ENCODE measurements around the gene EIF2A. TPM values are rescaled to one million over a fixed set of nuclear protein-coding genes. Genes with fewer than 3 reads are reported as not detected.

Gene EIF2A
- total and polyA plus RNA-seq, 2 donors, result 91.8 to 117 TPM

DNA sequence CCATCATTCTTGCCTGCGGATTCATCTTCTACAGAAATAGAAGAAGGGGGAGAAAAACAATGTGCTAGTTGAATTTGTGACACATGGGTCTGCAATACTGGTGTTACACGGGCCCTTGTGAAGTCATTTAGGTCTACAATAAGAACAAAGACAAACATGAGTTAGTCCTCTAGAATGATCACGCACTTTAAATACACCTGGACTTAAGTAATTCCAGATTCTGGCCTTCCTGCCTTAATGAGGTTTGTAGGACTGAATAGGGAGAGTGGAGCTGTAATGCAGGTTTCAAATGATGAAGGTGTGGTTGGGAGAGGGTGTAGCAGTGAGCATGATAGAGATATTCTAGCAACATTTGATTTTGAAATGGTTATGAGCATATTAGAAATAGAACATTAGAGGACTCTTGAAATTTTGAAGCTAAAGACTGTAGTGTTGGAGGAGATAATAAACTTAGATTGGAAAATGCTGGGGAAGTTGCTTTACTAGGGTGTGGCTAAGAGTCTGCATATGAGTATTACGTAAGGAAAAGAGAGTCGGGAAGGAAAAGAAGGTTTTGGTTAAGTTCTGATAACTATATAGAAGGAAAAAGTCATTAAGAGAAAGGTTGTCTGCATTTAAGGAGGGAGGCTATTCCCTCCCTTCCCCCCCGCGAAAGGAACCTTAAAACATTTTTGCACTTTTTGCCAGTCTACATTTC is 606 bp downstream of the EIF2A start:
- Histone ChIP-seq H3K36me3 (ENCODE audit: control insufficient read depth in 2 of 2, insufficient read depth in 2 of 2, low read length in 1 of 2) (peaks cover 0 to 18% of the 10 kb centered on the region in 2 donors), H3K4me1 (ENCODE audit: control insufficient read depth in 2 of 2, insufficient read depth in 2 of 2, low read length in 2 of 2) (peaks cover 2 to 8% of the 10 kb centered on the region in 2 donors)
- WGBS, result 25% methylated on average over 7 of the region's 7 CpGs

DNA sequence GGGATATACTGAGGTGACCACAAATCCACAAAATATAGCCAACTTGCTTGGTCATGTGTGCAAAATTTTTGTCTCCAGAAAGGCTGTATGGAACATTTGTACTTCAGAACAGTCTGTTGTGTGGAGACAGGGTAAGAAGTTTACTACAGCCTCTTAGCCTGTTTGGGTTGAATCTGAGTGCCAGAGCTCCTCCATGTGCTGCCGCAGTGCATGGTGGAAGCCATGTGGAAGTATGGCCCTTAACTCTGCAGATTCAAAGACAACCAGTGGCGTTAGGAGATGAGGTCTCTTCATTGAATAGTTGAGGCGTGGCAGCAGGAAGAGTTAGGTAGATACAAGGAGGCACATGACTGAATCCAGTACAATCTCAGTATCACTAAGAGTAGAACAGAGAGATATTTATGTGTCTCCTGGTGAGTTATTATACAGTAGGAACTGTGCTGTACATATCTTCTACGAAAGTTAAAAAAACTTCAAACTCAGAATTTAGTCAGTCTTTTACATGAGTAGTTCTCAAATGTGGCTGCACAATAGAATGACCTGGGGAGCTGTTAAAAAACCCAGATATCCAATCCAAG is 9.4 kb downstream of the EIF2A start:
- H3K27ac ChIP-seq (ENCODE audit: low read depth in 1 of 2, low read length in 1 of 2), result no peak overlapping the region
- WGBS, result 95% methylated on average over 4 of the region's 4 CpGs
- H3K4me1 ChIP-seq (ENCODE audit: control insufficient read depth in 2 of 2, insufficient read depth in 2 of 2, low read length in 2 of 2), result no peaks in the 10 kb centered on the region
- no peak overlapping the region for H3K4me3 ChIP-seq (ENCODE audit: low read length in 2 of 2)
- H3K27me3 ChIP-seq (ENCODE audit: control insufficient read depth in 2 of 2, insufficient read depth in 1 of 2, low read length in 1 of 2), result no peaks in the 10 kb centered on the region
- H3K9me3 ChIP-seq (ENCODE audit: control insufficient read depth in 2 of 2, insufficient read depth in 1 of 2, low read length in 1 of 2), result no peaks in the 10 kb centered on the region
- DNase-seq (ENCODE audit: low read depth in 6 of 9, low spot score in 9 of 9), result no peak
- H3K36me3 ChIP-seq (ENCODE audit: control insufficient read depth in 2 of 2, insufficient read depth in 2 of 2, low read length in 1 of 2), result peaks cover 11 to 35% of the 10 kb centered on the region in 2 donors

More for the DNA sequence above, 606 bp downstream of the EIF2A start:
- no peaks in the 10 kb centered on the region for H3K9me3 ChIP-seq (ENCODE audit: control insufficient read depth in 2 of 2, insufficient read depth in 1 of 2, low read length in 1 of 2)
- peak overlapping the region; percentile 74 to 79 for H3K4me3 ChIP-seq (ENCODE audit: low read length in 2 of 2)
- H3K27me3 ChIP-seq (ENCODE audit: control insufficient read depth in 2 of 2, insufficient read depth in 1 of 2, low read length in 1 of 2), result no peaks in the 10 kb centered on the region
- H3K27ac ChIP-seq (ENCODE audit: low read depth in 1 of 2, low read length in 1 of 2), result peak overlapping the region; percentile 93 to 95
- DNase-seq (ENCODE audit: low read depth in 6 of 9, low spot score in 9 of 9), result no peak

DNA sequence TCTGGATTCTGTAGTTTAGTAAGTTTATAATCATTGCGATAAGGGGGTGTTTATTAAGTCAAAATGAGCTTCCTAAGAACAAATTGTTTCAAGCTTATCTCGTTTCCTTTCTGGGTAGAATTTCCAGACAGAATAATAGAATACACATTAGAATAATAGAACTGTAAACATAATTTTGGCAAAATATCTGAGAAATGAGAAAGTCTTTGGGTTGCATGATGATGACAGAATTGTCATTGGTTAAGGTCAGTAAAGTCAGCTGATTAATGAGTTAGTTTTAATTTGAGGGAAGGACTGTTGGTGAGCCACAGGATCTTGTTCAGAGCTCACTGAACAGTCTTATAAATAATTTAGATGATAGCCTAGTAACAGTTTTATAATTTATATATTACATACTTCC is 10.2 kb downstream of the EIF2A start:
- H3K27me3 ChIP-seq (ENCODE audit: control insufficient read depth in 2 of 2, insufficient read depth in 1 of 2, low read length in 1 of 2), result no peaks in the 10 kb centered on the region
- no peaks in the 10 kb centered on the region for H3K9me3 ChIP-seq (ENCODE audit: control insufficient read depth in 2 of 2, insufficient read depth in 1 of 2, low read length in 1 of 2)
- WGBS, result 96% methylated on average over 2 of the region's 2 CpGs
- no peak overlapping the region for H3K27ac ChIP-seq (ENCODE audit: low read depth in 1 of 2, low read length in 1 of 2)
- DNase-seq (ENCODE audit: low read depth in 6 of 9, low spot score in 9 of 9), result no peak
- H3K4me1 ChIP-seq (ENCODE audit: control insufficient read depth in 2 of 2, insufficient read depth in 2 of 2, low read length in 2 of 2), result no peaks in the 10 kb centered on the region
- no peak overlapping the region for H3K4me3 ChIP-seq (ENCODE audit: low read length in 2 of 2)
- peaks cover 11 to 35% of the 10 kb centered on the region in 2 donors for H3K36me3 ChIP-seq (ENCODE audit: control insufficient read depth in 2 of 2, insufficient read depth in 2 of 2, low read length in 1 of 2)

DNA sequence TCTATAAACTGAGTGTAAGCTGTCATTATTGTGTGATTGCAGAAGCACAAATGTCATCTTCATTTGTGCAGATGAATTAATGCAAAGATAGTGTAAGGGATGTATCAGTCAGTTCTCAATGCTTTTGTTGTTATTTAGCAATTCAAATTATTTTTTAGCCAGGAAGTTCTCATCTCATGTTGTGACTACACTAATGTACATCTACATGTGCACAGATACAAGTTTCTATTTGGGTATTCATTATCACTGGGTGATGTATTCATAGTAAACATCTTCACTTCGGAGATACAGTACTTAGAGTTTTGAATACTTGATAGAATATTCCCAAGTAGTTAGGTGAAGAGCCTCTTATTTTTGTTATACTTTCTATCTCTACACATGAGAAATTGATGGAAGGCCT is 11.1 kb downstream of the EIF2A start:
- no peaks in the 10 kb centered on the region for H3K4me1 ChIP-seq (ENCODE audit: control insufficient read depth in 2 of 2, insufficient read depth in 2 of 2, low read length in 2 of 2)
- H3K9me3 ChIP-seq (ENCODE audit: control insufficient read depth in 2 of 2, insufficient read depth in 1 of 2, low read length in 1 of 2), result no peaks in the 10 kb centered on the region
- H3K27me3 ChIP-seq (ENCODE audit: control insufficient read depth in 2 of 2, insufficient read depth in 1 of 2, low read length in 1 of 2), result no peaks in the 10 kb centered on the region
- DNase-seq (ENCODE audit: low read depth in 6 of 9, low spot score in 9 of 9), result no peak
- WGBS, result 95% methylated on average over 1 of the region's 1 CpG
- H3K4me3 ChIP-seq (ENCODE audit: low read length in 2 of 2), result no peak overlapping the region
- H3K36me3 ChIP-seq (ENCODE audit: control insufficient read depth in 2 of 2, insufficient read depth in 2 of 2, low read length in 1 of 2), result peaks cover 11 to 32% of the 10 kb centered on the region in 2 donors
- no peak overlapping the region for H3K27ac ChIP-seq (ENCODE audit: low read depth in 1 of 2, low read length in 1 of 2)

DNA sequence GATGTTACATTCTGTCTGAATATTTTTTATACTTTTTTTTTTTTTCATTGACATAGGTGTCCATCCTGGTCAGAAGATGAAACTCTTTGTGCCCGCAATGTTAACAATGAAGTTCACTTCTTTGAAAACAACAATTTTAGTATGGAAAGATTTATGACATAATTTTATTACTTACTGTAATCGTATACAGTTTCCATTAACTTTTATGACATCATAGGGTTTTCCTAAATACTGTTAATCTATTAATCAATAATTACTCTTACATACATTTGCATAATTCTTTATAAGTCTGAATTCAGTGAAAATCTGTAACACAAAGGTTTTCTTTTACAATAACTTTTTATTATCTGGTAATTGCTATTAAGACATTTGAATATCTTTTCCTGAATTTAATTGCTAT is 17.7 kb downstream of the EIF2A start:
- no peak overlapping the region for H3K27ac ChIP-seq (ENCODE audit: low read depth in 1 of 2, low read length in 1 of 2)
- H3K9me3 ChIP-seq (ENCODE audit: control insufficient read depth in 2 of 2, insufficient read depth in 1 of 2, low read length in 1 of 2), result no peaks in the 10 kb centered on the region
- no peak for DNase-seq (ENCODE audit: low read depth in 6 of 9, low spot score in 9 of 9)
- no peak overlapping the region for H3K4me3 ChIP-seq (ENCODE audit: low read length in 2 of 2)
- H3K27me3 ChIP-seq (ENCODE audit: control insufficient read depth in 2 of 2, insufficient read depth in 1 of 2, low read length in 1 of 2), result no peaks in the 10 kb centered on the region
- H3K36me3 ChIP-seq (ENCODE audit: control insufficient read depth in 2 of 2, insufficient read depth in 2 of 2, low read length in 1 of 2), result peaks cover 0 to 31% of the 10 kb centered on the region in 2 donors
- WGBS, result 80% methylated on average over 2 of the region's 2 CpGs
- H3K4me1 ChIP-seq (ENCODE audit: control insufficient read depth in 2 of 2, insufficient read depth in 2 of 2, low read length in 2 of 2), result no peaks in the 10 kb centered on the region

DNA sequence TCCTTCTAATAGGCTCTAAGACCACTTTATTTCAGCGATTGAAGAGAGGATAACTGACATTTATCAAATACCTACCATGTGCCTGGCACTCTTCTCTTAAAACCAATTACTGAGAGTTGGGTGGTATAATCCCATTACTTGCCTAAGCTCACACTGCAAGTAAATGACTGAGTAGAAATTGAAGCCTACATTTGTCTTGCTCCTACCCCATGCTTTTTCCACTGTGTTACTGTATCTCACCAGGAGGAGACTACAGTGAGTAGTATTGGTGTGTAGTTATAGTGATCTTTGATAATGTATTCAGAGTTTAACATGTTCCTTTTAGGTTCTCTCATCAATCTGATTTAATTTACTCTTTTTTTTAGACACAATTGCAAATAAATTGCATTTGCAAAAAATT is 20.7 kb downstream of the EIF2A start:
- WGBS, result 98% methylated on average over 1 of the region's 1 CpG

DNA sequence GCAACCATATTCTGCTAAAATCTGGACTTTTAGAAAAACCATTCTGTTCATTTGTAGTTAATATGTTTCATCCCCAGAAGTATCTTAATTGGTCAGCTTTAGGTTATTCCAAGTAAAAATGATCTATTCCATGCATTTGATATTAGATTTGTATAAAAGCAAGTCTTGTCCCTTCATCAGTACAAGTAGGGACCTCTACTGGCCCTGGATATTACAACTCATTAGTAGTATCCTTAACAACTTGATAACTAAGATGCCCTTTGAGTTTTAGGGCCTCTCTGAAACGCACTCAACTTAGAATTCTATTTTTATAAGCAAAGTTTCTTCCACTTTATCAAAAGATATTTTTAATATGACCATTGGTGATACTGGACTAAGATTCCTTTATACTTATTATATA is 31.3 kb downstream of the EIF2A start:
- Histone ChIP-seq H3K27me3 (ENCODE audit: control insufficient read depth in 2 of 2, insufficient read depth in 1 of 2, low read length in 1 of 2) (no peaks in the 10 kb centered on the region), H3K4me1 (ENCODE audit: control insufficient read depth in 2 of 2, insufficient read depth in 2 of 2, low read length in 2 of 2) (no peaks in the 10 kb centered on the region), H3K9me3 (ENCODE audit: control insufficient read depth in 2 of 2, insufficient read depth in 1 of 2, low read length in 1 of 2) (no peaks in the 10 kb centered on the region), H3K4me3 (ENCODE audit: low read length in 2 of 2) (no peak overlapping the region), H3K27ac (ENCODE audit: low read depth in 1 of 2, low read length in 1 of 2) (no peak overlapping the region), H3K36me3 (ENCODE audit: control insufficient read depth in 2 of 2, insufficient read depth in 2 of 2, low read length in 1 of 2) (peaks cover 27 to 55% of the 10 kb centered on the region in 2 donors)
- no peak for DNase-seq (ENCODE audit: low read depth in 6 of 9, low spot score in 9 of 9)
- WGBS, result 99% methylated on average over 1 of the region's 1 CpG

More for the DNA sequence above, 20.7 kb downstream of the EIF2A start:
- H3K36me3 ChIP-seq (ENCODE audit: control insufficient read depth in 2 of 2, insufficient read depth in 2 of 2, low read length in 1 of 2), result peaks cover 8 to 44% of the 10 kb centered on the region in 2 donors
- no peak for DNase-seq (ENCODE audit: low read depth in 6 of 9, low spot score in 9 of 9)
- no peaks in the 10 kb centered on the region for H3K4me1 ChIP-seq (ENCODE audit: control insufficient read depth in 2 of 2, insufficient read depth in 2 of 2, low read length in 2 of 2)
- H3K4me3 ChIP-seq (ENCODE audit: low read length in 2 of 2), result no peak overlapping the region
- H3K27ac ChIP-seq (ENCODE audit: low read depth in 1 of 2, low read length in 1 of 2), result no peak overlapping the region
- H3K27me3 ChIP-seq (ENCODE audit: control insufficient read depth in 2 of 2, insufficient read depth in 1 of 2, low read length in 1 of 2), result no peaks in the 10 kb centered on the region
- H3K9me3 ChIP-seq (ENCODE audit: control insufficient read depth in 2 of 2, insufficient read depth in 1 of 2, low read length in 1 of 2), result no peaks in the 10 kb centered on the region

DNA sequence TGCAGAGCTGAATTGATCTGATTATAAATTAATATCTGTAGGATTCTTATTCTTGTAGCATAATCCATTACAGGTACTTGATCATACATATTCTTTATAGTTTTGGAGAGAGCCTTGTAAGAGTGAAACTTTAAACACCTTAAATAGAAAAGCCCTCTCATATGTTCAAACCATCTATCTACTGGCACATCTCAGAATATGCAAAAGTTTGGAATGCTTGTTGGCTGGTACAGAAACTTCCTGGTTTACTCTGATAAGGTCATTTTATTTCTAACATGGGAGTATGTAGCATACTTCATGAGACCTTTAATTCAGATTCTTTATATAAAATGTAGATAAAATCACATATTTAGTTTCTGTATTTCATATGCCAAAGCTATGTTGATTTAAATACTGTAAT is 34.6 kb downstream of the EIF2A start:
- no peaks in the 10 kb centered on the region for H3K9me3 ChIP-seq (ENCODE audit: control insufficient read depth in 2 of 2, insufficient read depth in 1 of 2, low read length in 1 of 2)
- no peak for DNase-seq (ENCODE audit: low read depth in 6 of 9, low spot score in 9 of 9)
- H3K4me3 ChIP-seq (ENCODE audit: low read length in 2 of 2), result no peak overlapping the region
- no peak overlapping the region for H3K27ac ChIP-seq (ENCODE audit: low read depth in 1 of 2, low read length in 1 of 2)
- H3K4me1 ChIP-seq (ENCODE audit: control insufficient read depth in 2 of 2, insufficient read depth in 2 of 2, low read length in 2 of 2), result no peaks in the 10 kb centered on the region
- H3K27me3 ChIP-seq (ENCODE audit: control insufficient read depth in 2 of 2, insufficient read depth in 1 of 2, low read length in 1 of 2), result no peaks in the 10 kb centered on the region
- H3K36me3 ChIP-seq (ENCODE audit: control insufficient read depth in 2 of 2, insufficient read depth in 2 of 2, low read length in 1 of 2), result peaks cover 21 to 63% of the 10 kb centered on the region in 2 donors

DNA sequence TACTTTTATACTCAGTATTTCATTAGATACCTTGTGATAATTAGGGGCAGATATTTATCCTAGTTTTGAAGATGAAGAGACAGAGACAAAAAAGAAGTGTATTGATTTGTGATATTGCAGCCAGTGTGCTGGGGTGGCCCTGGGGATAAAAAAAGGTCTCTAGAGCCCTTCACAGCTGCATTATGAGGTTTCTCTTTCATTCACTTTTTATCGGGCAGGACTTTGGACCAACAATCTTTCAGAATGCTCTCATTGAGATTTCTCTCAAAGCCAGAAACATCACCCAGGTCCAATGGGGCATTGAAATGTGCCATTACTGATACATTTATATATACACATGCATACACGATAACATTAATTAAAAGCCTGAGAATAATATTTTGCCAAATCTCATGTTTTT is 36.0 kb downstream of the EIF2A start:
- Histone ChIP-seq H3K27ac (ENCODE audit: low read depth in 1 of 2, low read length in 1 of 2) (no peak overlapping the region), H3K27me3 (ENCODE audit: control insufficient read depth in 2 of 2, insufficient read depth in 1 of 2, low read length in 1 of 2) (no peaks in the 10 kb centered on the region), H3K4me3 (ENCODE audit: low read length in 2 of 2) (no peak overlapping the region), H3K9me3 (ENCODE audit: control insufficient read depth in 2 of 2, insufficient read depth in 1 of 2, low read length in 1 of 2) (no peaks in the 10 kb centered on the region), H3K36me3 (ENCODE audit: control insufficient read depth in 2 of 2, insufficient read depth in 2 of 2, low read length in 1 of 2) (peaks cover 13 to 52% of the 10 kb centered on the region in 2 donors), H3K4me1 (ENCODE audit: control insufficient read depth in 2 of 2, insufficient read depth in 2 of 2, low read length in 2 of 2) (no peaks in the 10 kb centered on the region)
- WGBS, result 96% methylated on average over 2 of the region's 2 CpGs
- DNase-seq (ENCODE audit: low read depth in 6 of 9, low spot score in 9 of 9), result no peak

All from thymus (tissue), 11 donors.